Measurements from ENCODE around the gene SERPINA3. TPM values are rescaled to one million over a fixed set of nuclear protein-coding genes. Genes with fewer than 3 reads are reported as not detected.
"Not testable (repeated sequence)": the region's sequence is repeated elsewhere in the genome, so short reads cannot be mapped to it uniquely, and the experiment has no call there.

The SERPINA3 gene
- total RNA-seq, 1 experiment from 2014 or later, result not detected

DNA sequence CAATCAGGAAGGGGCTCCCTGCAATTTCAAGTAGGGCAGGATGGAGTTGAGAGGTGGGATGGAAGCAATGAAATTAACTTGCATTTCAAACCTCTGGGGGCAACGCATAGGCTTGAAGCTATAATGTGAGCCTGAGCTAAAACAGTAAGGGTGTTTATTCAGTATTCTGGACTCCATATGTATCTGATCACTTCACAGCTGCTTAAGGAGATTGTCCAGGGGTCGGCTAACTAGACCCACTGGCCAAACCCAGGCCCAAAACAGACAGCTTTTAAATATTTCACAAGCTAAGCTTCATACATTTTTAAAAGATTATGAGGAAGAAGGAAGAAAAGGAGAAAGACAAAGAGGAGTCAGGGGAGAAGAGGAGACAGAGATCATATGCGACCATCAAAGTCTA is 6.8 kb upstream of the SERPINA3 start:
- intact Hi-C loops (cut with micrococcal nuclease; ENCODE audit: unreplicated experiment), result no loop called here
- no peak overlapping the region for H3K4me3 ChIP-seq
- no peaks in the 10 kb centered on the region for H3K36me3 ChIP-seq (ENCODE audit: low read depth)
- no peaks in the 10 kb centered on the region for H3K9me2 ChIP-seq (ENCODE audit: insufficient read depth)
- TF ChIP-seq EZH2 (IDR thresholded peaks at IDR 0.05; ENCODE audit: low read depth) (no peak), CTCF (conservative IDR thresholded peaks at IDR 0.05) (no peak)
- no TSS peak for BruUV-seq (replicated peaks)
- H3K4me1 ChIP-seq (replicated peaks; ENCODE audit: insufficient read depth), result no peaks in the 10 kb centered on the region
- POLR2A ChIA-PET (ENCODE audit: unreplicated experiment), result no interaction called here
- H3K27me3 ChIP-seq (ENCODE audit: insufficient read depth, low read depth), result no peaks in the 10 kb centered on the region
- no peaks in the 10 kb centered on the region for H4K20me1 ChIP-seq (ENCODE audit: insufficient read depth)
- no peaks in the 10 kb centered on the region for H3K9me3 ChIP-seq (ENCODE audit: insufficient read depth, low read depth)
- no peaks in the 10 kb centered on the region for H3F3A ChIP-seq (ENCODE audit: insufficient read depth, low read depth)
- DNase-seq, result no peak
- H3K4me2 ChIP-seq, result no peak overlapping the region
- H3K79me2 ChIP-seq (ENCODE audit: low read depth), result no peaks in the 10 kb centered on the region
- CTCF ChIA-PET, result no interaction called here
- no peak overlapping the region for H2AFZ ChIP-seq
- no peak overlapping the region for H3K27ac ChIP-seq

- H3K4me3 ChIP-seq; H3K36me3 ChIP-seq (ENCODE audit: low read depth); POLR2A ChIA-PET (ENCODE audit: unreplicated experiment); H3K27ac ChIP-seq; H2AFZ ChIP-seq; H3K4me1 ChIP-seq (replicated peaks; ENCODE audit: insufficient read depth); H3K9me2 ChIP-seq (ENCODE audit: insufficient read depth); H3K9me3 ChIP-seq (ENCODE audit: insufficient read depth, low read depth); BruUV-seq (replicated peaks); H3K27me3 ChIP-seq (ENCODE audit: insufficient read depth, low read depth); DNase-seq; H3F3A ChIP-seq (ENCODE audit: insufficient read depth, low read depth); H3K4me2 ChIP-seq; H3K79me2 ChIP-seq (ENCODE audit: low read depth); H4K20me1 ChIP-seq (ENCODE audit: insufficient read depth); CTCF ChIA-PET; intact Hi-C loops (cut with micrococcal nuclease; ENCODE audit: unreplicated experiment): not testable (repeated sequence)
Measured at GRCh38 chr14:94608966-94609365, 3.2 kb upstream of the SERPINA3 start.

DNA sequence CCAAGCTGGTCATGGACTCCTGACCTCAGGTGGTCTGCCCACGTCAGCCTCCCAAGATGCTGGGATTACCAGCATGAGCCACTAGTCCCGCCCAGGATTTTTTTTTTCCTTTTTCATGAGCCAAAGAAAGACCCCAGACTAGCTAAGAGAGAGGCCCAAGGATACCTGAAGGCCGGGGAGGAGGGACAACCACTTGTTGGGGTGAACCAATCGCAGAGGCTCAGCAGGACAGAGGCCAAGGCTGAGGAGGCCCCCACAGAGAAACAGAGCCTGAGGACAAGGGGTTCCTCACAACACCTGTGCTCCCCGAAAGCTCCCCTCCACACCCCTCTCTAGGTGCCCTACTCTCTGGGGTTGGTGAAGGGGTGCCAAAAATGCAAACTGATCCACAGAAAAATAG is 1.0 kb upstream of the SERPINA3 start:
- ChIA-PET POLR2A (ENCODE audit: unreplicated experiment) (no interaction called here), CTCF (no interaction called here)
- H3K27me3 ChIP-seq (ENCODE audit: insufficient read depth, low read depth), result no peaks in the 10 kb centered on the region
- no peak overlapping the region for H3K27ac ChIP-seq
- no TSS peak for BruUV-seq (replicated peaks)
- no peak overlapping the region for H3K4me3 ChIP-seq
- TF ChIP-seq EZH2 (IDR thresholded peaks at IDR 0.05; ENCODE audit: low read depth), result no peak
- no peak for TF ChIP-seq CTCF (conservative IDR thresholded peaks at IDR 0.05)
- H3K79me2 ChIP-seq (ENCODE audit: low read depth), result no peaks in the 10 kb centered on the region
- no peaks in the 10 kb centered on the region for H3K9me2 ChIP-seq (ENCODE audit: insufficient read depth)
- no peaks in the 10 kb centered on the region for H3K9me3 ChIP-seq (ENCODE audit: insufficient read depth, low read depth)
- H3K4me1 ChIP-seq (replicated peaks; ENCODE audit: insufficient read depth), result no peaks in the 10 kb centered on the region
- DNase-seq, result no peak
- H3K36me3 ChIP-seq (ENCODE audit: low read depth), result no peaks in the 10 kb centered on the region
- intact Hi-C loops (cut with micrococcal nuclease; ENCODE audit: unreplicated experiment), result no loop called here
- no peaks in the 10 kb centered on the region for H3F3A ChIP-seq (ENCODE audit: insufficient read depth, low read depth)
- H3K4me2 ChIP-seq, result no peak overlapping the region
- no peak overlapping the region for H2AFZ ChIP-seq
- H4K20me1 ChIP-seq (ENCODE audit: insufficient read depth), result no peaks in the 10 kb centered on the region
